Endothelial cell of hepatic sinusoid (primary cell): ENCODE measurements around the gene CLSTN2.

ENCODE experiments used
- in situ Hi-C: cut with HindIII; loops from 2 replicates; pipeline ENCODE4 v1.10.0; 2017; ENCODE audit warnings: low sequenced_read_pairs

The CLSTN2 gene

DNA sequence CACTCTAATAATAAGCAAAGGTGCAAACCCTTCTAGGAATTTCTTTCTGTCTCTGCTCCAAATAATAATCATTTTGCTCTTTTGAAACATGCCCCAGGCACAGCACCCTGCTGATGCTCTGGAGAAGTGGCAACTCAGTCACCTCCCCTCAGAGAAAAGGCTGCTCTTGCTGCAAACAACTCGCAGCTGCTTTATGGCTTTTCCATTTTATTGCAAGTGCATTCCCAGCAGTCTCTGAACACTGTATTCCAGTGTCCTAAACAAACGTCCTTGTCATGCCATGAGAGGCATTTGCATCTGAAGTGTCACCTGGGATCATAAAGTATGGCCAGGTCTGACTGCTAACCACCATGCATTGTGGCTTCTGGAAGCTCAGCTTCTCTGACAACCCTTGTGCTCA, 384.8 kb downstream of the CLSTN2 start:
- in situ Hi-C loops = no loop called here

DNA sequence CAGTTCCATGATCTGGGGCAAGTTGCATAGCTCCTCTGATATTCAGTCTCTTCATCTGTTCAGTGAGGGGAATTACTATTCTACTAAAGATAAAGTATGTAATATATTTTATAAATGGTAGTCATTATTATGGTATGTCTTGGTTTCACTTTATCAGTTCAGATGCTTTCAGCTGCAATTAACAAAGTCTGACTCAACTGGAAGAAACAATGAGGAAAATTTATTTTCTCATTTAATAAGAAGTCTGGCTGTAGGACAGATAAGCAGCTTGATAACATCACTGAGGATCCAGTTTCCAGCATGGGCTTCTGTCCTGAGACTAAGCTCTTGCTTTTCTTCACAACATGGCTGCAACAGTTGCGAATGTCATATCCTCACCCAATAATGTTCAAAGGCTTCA, 388.6 kb downstream of the CLSTN2 start:
- in situ Hi-C loops = no loop called here

DNA sequence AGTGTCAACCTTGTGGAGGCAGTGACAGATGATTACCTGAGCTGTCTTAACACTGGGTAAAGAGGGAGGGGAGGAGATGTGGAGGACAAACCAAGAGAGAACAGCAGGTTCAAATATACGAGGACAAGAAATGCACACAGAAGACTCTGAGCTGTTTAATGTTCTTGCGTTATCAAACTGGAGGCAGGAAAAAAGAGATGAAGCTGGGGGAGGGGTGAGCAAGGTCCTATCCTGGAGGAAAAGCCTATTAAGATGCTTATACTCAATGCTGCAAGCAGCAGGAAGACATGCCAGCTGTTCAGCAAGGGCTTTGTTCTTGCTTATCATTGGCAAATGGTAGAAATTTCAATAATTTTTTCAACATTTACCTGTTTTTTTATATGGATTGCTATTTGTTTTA, 397.1 kb downstream of the CLSTN2 start:
- in situ Hi-C loops = loop anchor here (5.0 kb wide), 1 partner anchor 90 kb away; no protein-coding TSS in a partner anchor

DNA sequence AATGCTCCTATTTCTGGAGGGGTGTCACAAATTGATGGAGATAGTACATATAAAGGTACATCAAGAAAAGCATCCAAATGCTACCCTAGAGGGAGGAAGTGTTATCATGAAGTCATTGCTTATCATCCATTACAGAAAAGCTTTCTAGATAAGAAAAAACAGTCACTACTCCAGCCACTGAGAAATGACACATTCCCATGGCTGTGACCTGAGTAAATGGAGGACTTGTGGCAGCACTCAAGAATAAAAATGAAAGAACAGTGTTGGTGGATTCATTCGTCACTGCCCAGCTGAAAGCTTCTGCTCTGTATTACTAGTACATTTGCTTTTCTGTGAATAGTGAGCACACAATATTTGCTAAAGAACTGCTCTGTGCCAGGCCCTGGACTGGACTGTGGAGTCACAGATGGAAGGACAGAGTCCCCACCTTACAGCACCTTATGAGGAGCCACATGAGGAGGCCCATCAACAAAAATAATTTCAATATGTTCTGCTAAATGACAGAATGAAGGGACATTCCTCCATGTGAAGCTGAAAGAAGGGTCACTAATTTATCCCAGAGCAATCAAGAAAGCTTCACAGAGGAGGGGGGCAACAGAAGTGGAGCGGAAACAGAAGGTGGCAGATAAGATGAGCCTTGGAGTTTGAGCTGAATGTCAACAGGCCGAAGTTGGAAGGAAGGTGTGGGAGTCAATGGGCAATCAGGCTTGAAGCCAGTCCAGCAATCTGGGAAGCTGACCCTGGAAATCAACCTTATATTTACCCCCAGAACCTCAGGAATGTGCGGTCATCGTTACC, 399.3 kb downstream of the CLSTN2 start:
- in situ Hi-C loops = loop anchor here (5.0 kb wide), 1 partner anchor 88 kb away; no protein-coding TSS in a partner anchor

DNA sequence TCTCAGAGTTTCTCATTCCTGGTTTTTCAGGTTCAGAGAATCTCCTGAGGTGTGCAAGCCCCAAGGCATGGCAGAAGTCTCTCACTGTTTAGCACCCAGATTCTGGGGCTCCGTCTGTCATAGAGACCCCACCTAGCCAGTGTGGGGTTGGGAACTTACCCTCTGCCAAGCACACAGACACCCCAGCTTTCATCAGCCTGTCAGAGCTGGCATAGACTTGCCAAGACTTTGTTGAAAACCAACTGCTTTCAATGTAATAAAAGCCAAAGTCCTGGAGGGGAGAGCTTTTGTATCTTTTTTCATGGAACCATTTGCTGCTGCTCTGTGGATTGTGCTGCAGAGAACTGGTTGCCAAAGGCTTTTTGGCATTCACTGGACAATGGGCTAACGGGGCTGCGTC, 401.5 kb downstream of the CLSTN2 start:
- in situ Hi-C loops = no loop called here

DNA sequence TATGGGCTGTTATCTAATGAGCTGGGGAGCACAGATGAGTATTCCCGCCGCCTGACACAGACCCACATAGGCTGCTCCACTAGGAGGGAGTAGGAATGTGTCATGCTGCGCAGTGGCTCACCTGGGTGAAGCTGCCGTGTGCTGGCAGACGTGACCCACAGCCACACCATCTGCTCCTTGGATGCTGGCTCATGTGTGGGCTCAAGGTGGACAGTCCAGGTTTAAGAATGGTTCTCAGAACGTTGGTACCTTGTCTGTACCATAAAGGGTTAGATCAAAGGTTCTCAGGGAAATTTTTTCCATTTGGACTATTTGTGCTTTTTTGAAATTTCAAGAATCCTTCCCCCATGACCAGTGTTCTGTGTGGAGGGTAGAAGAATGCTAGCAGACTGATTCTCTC, 403.9 kb downstream of the CLSTN2 start:
- in situ Hi-C loops = no loop called here

DNA sequence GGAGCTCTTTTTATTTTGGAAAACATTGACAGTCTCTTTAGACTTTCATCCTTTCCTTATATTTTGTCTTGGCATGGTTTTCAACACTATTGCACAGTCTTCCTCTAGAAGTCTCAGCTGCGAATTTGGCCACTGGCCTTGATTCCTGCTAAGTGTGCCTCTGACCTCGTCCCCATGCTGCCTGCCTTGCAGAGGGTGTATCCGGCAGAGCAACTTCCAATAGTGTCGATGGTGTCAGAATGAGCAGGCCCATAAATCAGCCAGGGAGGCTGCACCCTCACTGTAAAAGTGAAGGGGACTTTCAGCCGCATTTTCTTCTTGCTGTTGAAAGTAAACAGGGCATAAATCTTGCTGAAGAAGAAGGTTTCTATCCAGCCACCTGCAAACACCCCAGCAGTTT, 406.2 kb downstream of the CLSTN2 start:
- in situ Hi-C loops = no loop called here

DNA sequence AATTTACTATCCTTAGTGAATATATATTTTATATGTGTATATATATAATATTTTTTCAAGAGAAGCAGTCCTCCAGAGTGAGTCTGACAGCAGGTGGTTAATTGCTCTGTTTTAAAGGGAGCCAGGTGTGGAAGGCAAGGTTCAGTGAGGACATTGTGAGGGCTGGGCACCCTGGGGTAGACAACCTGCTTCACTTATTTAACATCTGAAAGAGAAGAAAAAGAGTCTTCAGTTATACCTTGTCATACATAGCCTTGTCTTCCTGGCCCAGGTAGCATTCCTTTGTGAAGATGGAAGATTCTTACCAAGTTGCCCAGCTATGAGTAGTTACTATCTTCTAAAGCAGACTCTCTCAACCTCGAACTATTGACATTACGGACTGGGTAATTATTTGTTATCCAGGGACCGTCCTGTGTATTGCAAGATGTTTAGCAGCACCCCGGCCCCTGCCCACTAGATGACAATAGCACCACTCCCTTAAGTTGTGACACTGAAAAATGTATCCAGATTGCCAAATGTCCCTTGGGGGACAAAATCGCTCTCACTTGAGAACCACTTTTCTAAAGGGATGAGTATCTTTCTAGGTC, 406.9 kb downstream of the CLSTN2 start:
- in situ Hi-C loops = no loop called here

DNA sequence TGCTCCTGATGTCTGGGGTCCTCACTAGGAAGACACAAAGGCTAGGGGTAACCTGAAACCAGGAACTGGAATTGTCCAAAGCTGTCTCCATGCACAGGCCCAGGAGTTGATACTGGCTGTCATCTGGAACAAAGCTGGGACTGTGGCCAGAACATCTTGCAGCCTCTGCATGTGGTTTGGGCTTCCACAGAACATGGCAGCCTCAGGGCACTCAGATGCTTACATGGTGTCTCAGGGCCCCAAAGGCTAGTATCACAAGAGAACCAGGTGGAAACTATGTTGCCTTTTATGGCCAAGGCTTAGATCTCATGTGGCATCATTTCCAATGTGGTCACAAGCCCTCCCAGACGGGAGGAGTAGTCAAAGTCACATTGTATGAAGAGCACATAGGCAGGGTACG, 407.7 kb downstream of the CLSTN2 start:
- in situ Hi-C loops = no loop called here

DNA sequence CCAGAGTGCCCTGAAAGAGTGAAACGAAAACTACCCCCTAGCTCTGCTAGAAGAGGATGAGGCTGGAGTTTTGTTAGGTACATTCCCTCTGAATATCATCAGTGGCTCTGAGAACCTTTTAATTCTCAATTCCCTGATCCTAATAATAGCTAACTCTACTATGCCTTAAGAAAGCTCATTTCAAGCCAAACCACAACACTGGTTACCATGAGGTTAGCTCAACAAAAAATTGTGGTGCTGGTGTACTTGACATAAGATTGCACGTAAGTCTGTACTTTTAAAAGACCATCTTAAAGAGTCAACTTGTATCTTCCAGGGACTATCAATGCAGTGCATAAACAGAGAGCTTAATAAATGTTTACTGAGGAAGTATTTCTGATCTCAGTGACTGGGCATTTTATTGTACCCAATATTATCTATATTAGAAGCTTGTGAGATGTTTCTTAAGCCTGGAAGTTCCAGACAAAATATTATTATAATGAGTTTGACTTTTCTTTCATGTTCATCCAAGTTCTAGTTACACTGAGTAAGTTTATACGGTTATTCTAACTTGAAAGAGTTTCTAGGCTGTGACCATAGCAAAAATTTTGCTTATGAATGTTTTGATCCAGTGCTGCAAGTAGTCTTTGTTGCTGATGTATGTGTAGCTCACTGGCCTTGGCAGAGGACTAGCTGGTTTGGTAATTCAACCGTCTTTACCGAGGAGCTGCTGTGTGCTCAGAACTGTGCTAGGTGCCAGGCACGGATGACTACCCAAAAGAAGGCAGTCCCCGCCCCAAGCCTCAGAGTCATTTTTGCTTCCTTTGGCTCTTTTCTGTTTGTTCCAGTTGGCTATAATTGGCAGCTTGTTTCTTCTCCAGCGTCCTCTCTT, 408.5 kb downstream of the CLSTN2 start:
- in situ Hi-C loops = no loop called here

DNA sequence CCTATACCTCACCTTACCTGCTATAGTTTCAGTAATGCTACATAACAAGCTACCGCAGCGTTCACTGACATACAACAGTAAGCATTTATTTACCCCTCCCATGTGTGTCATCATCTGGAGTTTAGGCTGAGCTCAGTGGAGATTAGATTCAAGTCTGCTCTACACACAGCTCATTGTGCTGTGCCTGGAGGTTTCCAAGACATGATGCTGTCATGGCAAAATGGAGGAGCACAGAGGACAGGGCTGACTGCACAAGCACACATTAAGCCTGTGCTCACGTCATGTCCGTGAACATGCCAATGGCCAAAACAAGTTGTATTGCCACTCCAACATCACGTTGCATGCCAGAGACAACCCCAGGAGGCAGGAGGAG, 409.1 kb downstream of the CLSTN2 start:
- in situ Hi-C loops = no loop called here

DNA sequence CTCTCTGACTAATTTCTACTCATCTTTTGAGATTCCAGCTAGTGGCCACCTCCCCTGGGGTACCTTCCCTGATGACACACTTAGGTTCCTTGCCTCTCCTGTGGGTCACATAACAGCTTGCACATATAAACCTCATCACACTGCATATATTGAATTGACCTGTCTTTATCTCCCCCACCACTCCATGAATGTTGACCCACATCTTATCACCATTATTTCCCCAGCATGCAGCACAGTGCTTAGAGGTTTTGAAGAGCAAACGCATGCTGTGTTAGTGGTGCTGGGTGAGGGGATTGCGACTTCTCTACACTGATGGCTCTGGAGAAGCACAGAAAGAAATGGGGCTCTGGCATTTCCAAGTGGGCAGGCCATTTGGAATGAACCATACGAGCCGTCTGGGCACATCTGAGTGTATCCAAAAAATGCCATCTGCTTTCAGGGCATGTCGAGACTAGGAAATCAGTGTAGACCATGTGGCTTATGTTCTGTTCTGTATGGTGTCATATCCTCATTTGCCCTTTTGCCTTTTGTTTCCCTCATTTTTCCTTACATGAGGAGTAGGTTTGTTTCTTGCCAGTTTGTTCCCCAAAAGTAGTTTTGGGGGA, 409.7 kb downstream of the CLSTN2 start:
- in situ Hi-C loops = no loop called here

DNA sequence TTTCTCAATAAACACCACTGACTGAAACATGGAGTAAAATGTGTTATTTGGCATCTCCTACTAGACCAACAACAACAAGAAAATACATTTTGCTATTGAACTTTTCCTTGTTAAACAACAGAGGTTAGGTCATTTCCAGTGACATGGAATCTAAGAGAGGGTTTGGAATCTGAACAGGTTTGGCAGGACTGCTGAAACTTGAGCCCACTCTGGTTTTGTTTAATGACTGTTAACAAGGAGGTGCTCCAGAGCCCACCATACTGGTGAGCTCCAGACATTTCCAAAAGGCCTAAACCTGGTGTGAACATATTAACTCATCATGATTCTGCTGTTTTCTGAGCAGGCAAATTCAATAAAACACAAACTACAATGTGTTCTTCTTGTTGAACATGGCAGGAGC, 412.2 kb downstream of the CLSTN2 start:
- in situ Hi-C loops = no loop called here

DNA sequence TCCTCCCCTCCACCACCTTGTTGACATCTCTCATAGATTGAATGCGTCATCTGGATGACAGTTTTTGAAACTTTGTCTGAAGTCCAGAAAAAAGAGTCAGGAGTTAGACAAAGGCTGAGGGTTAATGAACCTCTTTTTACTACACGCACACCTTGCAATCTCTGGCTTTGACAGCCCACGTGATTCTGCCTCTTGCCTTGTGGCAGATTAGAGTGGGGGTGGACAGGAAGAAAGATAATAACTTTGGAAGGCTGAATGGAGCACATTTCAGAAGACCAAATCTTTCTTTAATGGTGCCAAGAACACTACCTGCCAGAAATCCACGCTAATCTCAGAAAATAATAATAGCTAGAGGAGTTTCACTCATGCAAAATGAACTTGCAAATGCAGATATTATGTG, 415.0 kb downstream of the CLSTN2 start:
- in situ Hi-C loops = no loop called here

DNA sequence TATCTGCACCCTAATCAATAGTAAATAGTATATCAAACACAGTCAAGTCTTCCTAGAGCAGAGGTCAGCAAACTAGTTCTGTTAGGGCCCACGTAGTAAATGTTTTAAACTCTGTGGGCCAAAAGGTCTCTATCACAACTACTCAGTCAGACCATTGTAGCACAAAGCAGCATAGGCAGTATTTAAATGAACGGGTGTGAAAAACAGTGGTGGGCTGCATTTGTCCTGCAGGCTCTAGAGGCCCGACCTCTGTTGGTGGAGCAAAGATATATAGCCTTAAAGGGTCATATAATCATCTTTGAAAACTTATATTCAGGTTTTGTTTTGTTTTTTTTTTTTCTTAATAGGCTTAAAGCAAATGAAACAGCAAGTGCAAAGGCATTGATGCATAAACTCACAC, 416.5 kb downstream of the CLSTN2 start:
- in situ Hi-C loops = no loop called here

DNA sequence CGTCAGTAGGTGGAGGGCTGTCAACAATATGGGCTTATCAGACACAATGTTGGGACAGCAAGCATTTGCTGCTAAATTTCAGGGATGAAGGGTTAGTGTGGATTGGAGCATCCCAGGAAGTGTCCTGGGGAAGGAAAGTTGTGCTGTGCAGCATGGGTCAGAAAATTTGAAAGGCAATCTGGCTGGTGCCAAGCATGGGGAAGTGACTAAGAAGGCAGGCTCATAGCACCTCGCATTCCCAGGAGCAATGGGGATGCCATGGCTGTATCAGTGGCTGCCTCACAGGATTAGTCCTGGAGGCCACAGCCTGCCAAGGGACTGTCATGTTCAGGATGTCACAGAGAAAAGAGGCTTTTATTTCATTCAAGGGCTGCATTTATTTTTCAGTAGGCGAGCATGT, 420.5 kb downstream of the CLSTN2 start:
- in situ Hi-C loops = no loop called here

DNA sequence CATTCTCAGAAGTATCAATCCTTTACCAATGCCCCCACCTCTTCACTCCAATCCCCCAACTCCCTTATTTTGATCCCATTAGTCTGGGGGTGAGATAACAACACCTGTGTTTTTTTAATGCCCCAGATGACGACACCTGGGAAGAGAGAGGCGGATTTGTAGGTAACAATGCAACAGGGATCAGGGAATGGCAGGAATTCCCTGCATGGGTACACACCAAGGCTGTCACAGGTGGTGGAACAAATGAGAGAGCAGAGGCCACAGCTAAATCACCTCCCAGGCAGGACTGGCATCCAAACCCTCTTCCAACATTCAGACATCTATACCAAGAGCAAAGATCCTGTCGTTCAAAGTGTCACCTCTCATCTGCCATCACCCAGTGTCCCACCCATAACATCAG, 423.7 kb downstream of the CLSTN2 start:
- in situ Hi-C loops = no loop called here

DNA sequence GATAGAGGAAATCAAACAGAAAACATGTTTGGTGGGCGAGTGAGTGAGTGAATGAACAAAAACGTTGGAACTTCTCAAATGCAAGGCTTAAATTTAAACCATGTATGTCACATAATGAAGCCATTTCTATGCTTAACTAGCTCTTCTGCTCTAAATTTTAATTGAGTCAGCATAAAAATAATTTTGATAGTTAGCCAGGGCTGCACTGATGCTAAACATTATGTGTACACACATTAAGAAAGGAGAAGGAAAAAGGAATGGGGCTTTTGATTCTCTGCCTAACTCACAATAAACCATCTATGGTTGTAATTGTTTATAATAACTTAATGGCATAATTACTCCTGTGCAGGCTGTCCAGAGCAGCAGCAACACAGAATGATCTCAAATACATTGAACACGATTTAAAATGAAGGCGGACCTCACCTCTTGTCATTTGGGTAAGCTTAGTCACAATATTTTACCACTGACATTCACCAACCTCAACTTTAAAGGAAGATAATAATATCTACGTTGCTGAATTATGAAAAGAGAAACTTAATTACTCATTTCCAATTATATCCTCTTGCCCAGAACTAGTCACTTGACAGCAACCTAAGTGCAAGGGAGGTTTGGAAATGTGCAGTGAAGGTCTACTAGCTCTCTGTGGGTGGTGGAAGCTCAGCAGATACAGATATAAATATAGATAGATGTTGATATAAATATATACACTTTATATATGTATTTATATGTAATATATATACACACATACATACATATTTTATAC, 424.4 kb downstream of the CLSTN2 start:
- in situ Hi-C loops = no loop called here

DNA sequence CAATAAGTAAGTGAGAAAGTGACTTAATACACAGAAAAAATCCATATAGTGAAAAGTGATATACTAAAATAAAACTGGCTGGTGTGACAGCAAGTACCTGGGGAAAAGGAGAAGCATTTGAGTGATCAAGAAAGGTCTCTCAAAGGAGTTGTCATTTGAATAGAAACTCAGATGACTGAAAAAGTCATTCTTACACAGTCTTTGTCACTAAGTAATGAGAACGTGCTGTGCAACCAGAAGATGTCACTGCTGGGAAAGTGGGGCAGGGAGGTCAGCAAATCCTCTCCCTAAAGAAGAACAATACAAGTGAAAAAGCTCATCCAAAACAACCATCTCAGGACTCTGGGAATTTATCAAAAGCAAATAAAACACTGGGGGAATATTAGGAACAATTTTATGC, 425.3 kb downstream of the CLSTN2 start:
- in situ Hi-C loops = no loop called here

DNA sequence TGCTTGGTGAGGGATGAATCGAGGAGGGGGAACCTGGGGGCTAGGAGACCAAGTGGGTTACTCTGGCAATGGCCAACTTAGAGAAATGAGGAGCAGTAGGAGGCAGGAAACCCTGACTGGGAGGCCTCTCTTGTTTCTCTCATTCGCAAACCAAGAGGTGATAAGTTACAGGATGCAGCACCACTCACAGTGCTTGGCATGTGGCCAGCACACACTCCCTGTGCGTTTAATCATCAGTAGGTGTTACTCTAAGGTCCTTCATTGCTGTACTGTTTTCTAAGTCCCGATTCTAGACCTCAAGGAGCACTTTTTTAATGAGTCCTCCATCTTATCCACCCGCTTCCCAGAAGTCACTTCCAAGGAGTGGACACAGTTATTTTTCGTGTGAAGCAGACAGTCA, 428.8 kb downstream of the CLSTN2 start:
- in situ Hi-C loops = no loop called here
